ENCODE data around the gene UBE2R2. TPM values are rescaled to one million over a fixed set of nuclear protein-coding genes. Genes with fewer than 3 reads are reported as not detected.

The UBE2R2 gene
- total and polyA plus RNA-seq, 2 donors (not counting 3 experiments of a cell fraction or from before 2014, with no cell fraction given): 23.9 to 54.3 TPM

DNA sequence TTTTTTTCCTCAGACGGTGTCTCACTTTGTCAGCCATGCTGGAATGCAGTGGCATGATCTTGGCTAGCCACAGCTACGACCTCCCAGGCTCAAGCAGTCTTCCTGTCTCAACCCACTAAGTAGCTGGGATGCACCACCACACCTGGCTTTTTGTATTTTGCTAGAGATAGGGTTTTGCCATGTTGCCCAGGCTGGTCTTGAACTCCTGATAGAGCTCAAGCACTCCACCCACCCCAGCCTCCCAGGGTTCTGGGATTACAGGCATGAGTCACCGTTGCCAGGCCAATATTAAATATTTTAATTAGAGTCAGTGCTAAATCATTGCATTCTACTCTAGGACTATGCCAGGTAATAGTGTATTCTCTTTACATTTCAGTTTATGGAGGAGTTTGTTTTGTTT lies 41.5 kb downstream of the UBE2R2 start:
- Histone ChIP-seq H3K36me3 (ENCODE audit: control insufficient read depth in 2 of 2, extremely low read depth in 1 of 2, insufficient read depth in 2 of 2, low read length in 2 of 2) (no peaks in the 10 kb centered on the region), H3K9me1 (replicated peaks; ENCODE audit: control insufficient read depth, extremely low read depth, insufficient read depth, low read length) (no peaks in the 10 kb centered on the region), H3K4me1 (ENCODE audit: control insufficient read depth, extremely low read depth, insufficient read depth, low read length) (peaks cover 4% of the 10 kb centered on the region), H3K4me2 (ENCODE audit: insufficient read depth, low read length) (no peak overlapping the region), H3K27ac (ENCODE audit: insufficient read depth, low read depth, low read length) (no peak overlapping the region), H3K9ac (replicated peaks; ENCODE audit: extremely low read depth, insufficient read depth, low read length) (no peak overlapping the region), H3K79me2 (ENCODE audit: control insufficient read depth, insufficient read depth, low read length) (peaks cover 93% of the 10 kb centered on the region), H3K4me3 (replicated peaks in 1 of 3; ENCODE audit: insufficient read depth in 1 of 3, low read depth in 1 of 3, low read length in 3 of 3) (no peak overlapping the region), H4K20me1 (replicated peaks; ENCODE audit: control insufficient read depth, extremely low read depth, insufficient read depth, low read length) (peaks cover 18% of the 10 kb centered on the region), H3K27me3 (ENCODE audit: control insufficient read depth in 2 of 2, insufficient read depth in 2 of 2, low read length in 2 of 2) (no peaks in the 10 kb centered on the region), H3K9me3 (replicated peaks; ENCODE audit: control insufficient read depth, insufficient read depth, low read length) (no peaks in the 10 kb centered on the region), H2AFZ (ENCODE audit: low read depth, low read length) (no peak overlapping the region)
- ChIA-PET POLR2A (no interaction called here), CTCF (interaction anchor here (1.1 to 2.0 kb wide), 6 partner anchors 8 to 121 kb away, joined by 3 to 11 read pairs (median 5); no protein-coding TSS in a partner anchor)
- BruUV-seq (replicated peaks): no TSS peak
- DNase-seq (ENCODE audit: low read depth, low spot score): no peak
- intact Hi-C loops (cut with micrococcal nuclease): no loop called here
- dilution Hi-C loops (cut with MboI; ENCODE audit: extremely low pct_ligation_motif_present, low sequenced_read_pairs): no loop called here
- FAIRE-seq: no peak
- TF ChIP-seq POLR2A (IDR thresholded peaks at IDR 0.05; ENCODE audit: low read depth, low read length) (no peak), EZH2 (IDR thresholded peaks at IDR 0.05; ENCODE audit: borderline replicate concordance, low read depth, low read length, severe bottlenecking) (no peak), POLR2AphosphoS5 (IDR thresholded peaks at IDR 0.05; ENCODE audit: insufficient read depth, low read depth, low read length) (no peak), MAX (IDR thresholded peaks at IDR 0.05; ENCODE audit: insufficient read depth, insufficient read length) (no peak), MYC (IDR thresholded peaks at IDR 0.05; ENCODE audit: low read depth, low read length) (no peak), GATA2 (IDR thresholded peaks at IDR 0.05; ENCODE audit: insufficient read depth, insufficient read length, low read depth, low read length) (no peak), JUN (IDR thresholded peaks at IDR 0.05; ENCODE audit: borderline replicate concordance, insufficient read depth, insufficient read length, low read depth) (no peak)

- Histone ChIP-seq H3K9me3 (replicated peaks; ENCODE audit: control insufficient read depth, insufficient read depth, low read length) (no peaks in the 10 kb centered on the region), H3K79me2 (ENCODE audit: control insufficient read depth, insufficient read depth, low read length) (peaks cover 90% of the 10 kb centered on the region), H4K20me1 (replicated peaks; ENCODE audit: control insufficient read depth, extremely low read depth, insufficient read depth, low read length) (peaks cover 21% of the 10 kb centered on the region), H3K27ac (ENCODE audit: insufficient read depth, low read depth, low read length) (peak overlapping the region; percentile 7), H3K9me1 (replicated peaks; ENCODE audit: control insufficient read depth, extremely low read depth, insufficient read depth, low read length) (no peaks in the 10 kb centered on the region), H2AFZ (ENCODE audit: low read depth, low read length) (no peak overlapping the region), H3K4me1 (ENCODE audit: control insufficient read depth, extremely low read depth, insufficient read depth, low read length) (peaks cover 4% of the 10 kb centered on the region), H3K36me3 (ENCODE audit: control insufficient read depth in 2 of 2, extremely low read depth in 1 of 2, insufficient read depth in 2 of 2, low read length in 2 of 2) (no peaks in the 10 kb centered on the region), H3K9ac (replicated peaks; ENCODE audit: extremely low read depth, insufficient read depth, low read length) (no peak overlapping the region), H3K4me3 (replicated peaks in 1 of 3; ENCODE audit: insufficient read depth in 1 of 3, low read depth in 1 of 3, low read length in 3 of 3) (no peak overlapping the region), H3K27me3 (ENCODE audit: control insufficient read depth in 2 of 2, insufficient read depth in 2 of 2, low read length in 2 of 2) (no peaks in the 10 kb centered on the region), H3K4me2 (ENCODE audit: insufficient read depth, low read length) (no peak overlapping the region)
- ChIA-PET POLR2A (no interaction called here), CTCF (interaction anchor here (1.0 to 2.0 kb wide), 2 partner anchors 46 to 122 kb away, joined by 4 to 11 read pairs; no protein-coding TSS in a partner anchor)
- FAIRE-seq (no peak), DNase-seq (ENCODE audit: low read depth, low spot score) (no peak)
- TF ChIP-seq EZH2 (IDR thresholded peaks at IDR 0.05; ENCODE audit: borderline replicate concordance, low read depth, low read length, severe bottlenecking): no peak
- no peak for TF ChIP-seq FOS (IDR thresholded peaks at IDR 0.05; ENCODE audit: borderline replicate concordance, insufficient read depth, low read length)
- no peak for TF ChIP-seq POLR2AphosphoS5 (IDR thresholded peaks at IDR 0.05; ENCODE audit: insufficient read depth, low read depth, low read length)
- no peak for TF ChIP-seq MYC (IDR thresholded peaks at IDR 0.05; ENCODE audit: low read depth, low read length)
- TF ChIP-seq JUN (IDR thresholded peaks at IDR 0.05; ENCODE audit: borderline replicate concordance, insufficient read depth, insufficient read length, low read depth): no peak
- no peak for TF ChIP-seq POLR2A (IDR thresholded peaks at IDR 0.05; ENCODE audit: low read depth, low read length)
- no peak for TF ChIP-seq CTCF (IDR thresholded peaks at IDR 0.05; ENCODE audit: extremely low read depth in 1 of 2, insufficient read depth in 1 of 2, low read depth in 1 of 2, low read length in 2 of 2)
- TF ChIP-seq MAX (IDR thresholded peaks at IDR 0.05; ENCODE audit: insufficient read depth, insufficient read length): no peak
- no peak for TF ChIP-seq GATA2 (IDR thresholded peaks at IDR 0.05; ENCODE audit: insufficient read depth, insufficient read length, low read depth, low read length)
- dilution Hi-C loops (cut with MboI; ENCODE audit: extremely low pct_ligation_motif_present, low sequenced_read_pairs): no loop called here
- intact Hi-C loops (cut with micrococcal nuclease): no loop called here
- BruUV-seq (replicated peaks): no TSS peak
Measured at GRCh38 chr9:33860200-33860871, 43.4 kb downstream of the UBE2R2 start.
